ENCODE results near the gene ACAT2. TPM values are rescaled to one million over a fixed set of nuclear protein-coding genes. Genes with fewer than 3 reads are reported as not detected.
"Not testable (repeated sequence)": the region's sequence is repeated elsewhere in the genome, so short reads cannot be mapped to it uniquely, and the experiment has no call there.

ACAT2 gene
- total RNA-seq, 2 experiments from 2014 or later = 70.8 to 74.1 TPM

DNA sequence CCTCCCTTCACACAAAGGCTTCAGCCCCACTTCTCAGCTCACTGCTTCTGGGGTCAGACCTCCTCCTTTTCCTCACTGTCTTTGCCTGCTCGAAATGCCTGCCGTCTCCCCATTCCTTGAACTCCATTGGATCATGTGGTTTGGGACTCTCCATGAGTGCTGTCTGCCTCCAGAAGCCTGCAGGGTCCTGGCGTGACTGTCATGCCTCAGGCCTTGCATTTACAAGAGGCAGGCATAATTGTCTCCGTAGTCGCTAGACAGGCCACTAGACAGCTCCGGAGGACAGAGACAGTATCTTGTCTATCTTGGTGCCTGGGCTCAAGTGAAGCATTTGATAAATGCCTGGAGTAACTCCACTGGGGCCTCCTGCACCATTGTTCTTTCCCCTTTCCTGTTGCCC is 53.6 kb downstream of the ACAT2 start:
- ATAC-seq (no peak), DNase-seq (no peak)
- H3K27ac Mint-ChIP-seq = no peak overlapping the region
- peaks cover 12% of the 10 kb centered on the region for H3K4me1 Mint-ChIP-seq (ENCODE audit: low read depth)
- no peaks in the 10 kb centered on the region for H3K36me3 Mint-ChIP-seq (ENCODE audit: low read depth)
- CTCF ChIA-PET = interaction anchor here (1.5 kb wide), 1 partner anchor 48 kb away, joined by 3 read pairs; no protein-coding TSS in a partner anchor
- POLR2A ChIA-PET = no interaction called here
- no peaks in the 10 kb centered on the region for H3K27me3 Mint-ChIP-seq
- no peaks in the 10 kb centered on the region for H3K9me3 Mint-ChIP-seq
- intact Hi-C loops (cut with micrococcal nuclease) = no loop called here
- H3K4me3 Mint-ChIP-seq = no peak overlapping the region
- TF ChIP-seq, protein P1, sequence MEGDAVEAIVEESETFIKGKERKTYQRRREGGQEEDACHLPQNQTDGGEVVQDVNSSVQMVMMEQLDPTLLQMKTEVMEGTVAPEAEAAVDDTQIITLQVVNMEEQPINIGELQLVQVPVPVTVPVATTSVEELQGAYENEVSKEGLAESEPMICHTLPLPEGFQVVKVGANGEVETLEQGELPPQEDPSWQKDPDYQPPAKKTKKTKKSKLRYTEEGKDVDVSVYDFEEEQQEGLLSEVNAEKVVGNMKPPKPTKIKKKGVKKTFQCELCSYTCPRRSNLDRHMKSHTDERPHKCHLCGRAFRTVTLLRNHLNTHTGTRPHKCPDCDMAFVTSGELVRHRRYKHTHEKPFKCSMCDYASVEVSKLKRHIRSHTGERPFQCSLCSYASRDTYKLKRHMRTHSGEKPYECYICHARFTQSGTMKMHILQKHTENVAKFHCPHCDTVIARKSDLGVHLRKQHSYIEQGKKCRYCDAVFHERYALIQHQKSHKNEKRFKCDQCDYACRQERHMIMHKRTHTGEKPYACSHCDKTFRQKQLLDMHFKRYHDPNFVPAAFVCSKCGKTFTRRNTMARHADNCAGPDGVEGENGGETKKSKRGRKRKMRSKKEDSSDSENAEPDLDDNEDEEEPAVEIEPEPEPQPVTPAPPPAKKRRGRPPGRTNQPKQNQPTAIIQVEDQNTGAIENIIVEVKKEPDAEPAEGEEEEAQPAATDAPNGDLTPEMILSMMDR (IDR thresholded peaks at IDR 0.05) = no peak

DNA sequence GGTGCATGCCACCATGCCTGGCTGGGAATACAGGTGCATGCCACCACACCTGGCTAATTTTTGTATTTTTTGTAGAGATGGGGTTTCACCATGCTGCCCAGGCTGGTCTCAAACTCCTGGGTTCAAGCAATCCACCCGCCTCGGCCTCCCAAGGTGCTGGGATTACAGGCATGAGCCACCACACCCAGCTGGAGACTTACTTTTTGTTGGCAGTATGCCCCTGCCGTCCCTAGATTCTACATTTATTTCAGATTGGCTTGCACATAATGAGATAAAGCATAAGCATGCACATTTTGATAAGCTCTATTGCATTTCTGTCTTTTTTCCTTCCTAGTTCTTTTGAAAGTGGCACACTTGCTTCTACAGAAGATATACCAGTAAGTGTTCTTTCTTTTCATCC is 54.9 kb downstream of the ACAT2 start:
- H3K27ac Mint-ChIP-seq; H3K4me3 Mint-ChIP-seq; CTCF ChIA-PET; DNase-seq; ATAC-seq; POLR2A ChIA-PET; H3K9me3 Mint-ChIP-seq; H3K36me3 Mint-ChIP-seq (ENCODE audit: low read depth); H3K27me3 Mint-ChIP-seq; intact Hi-C loops (cut with micrococcal nuclease): not testable (repeated sequence)
- peaks cover 21% of the 10 kb centered on the region for H3K4me1 Mint-ChIP-seq (ENCODE audit: low read depth)

DNA sequence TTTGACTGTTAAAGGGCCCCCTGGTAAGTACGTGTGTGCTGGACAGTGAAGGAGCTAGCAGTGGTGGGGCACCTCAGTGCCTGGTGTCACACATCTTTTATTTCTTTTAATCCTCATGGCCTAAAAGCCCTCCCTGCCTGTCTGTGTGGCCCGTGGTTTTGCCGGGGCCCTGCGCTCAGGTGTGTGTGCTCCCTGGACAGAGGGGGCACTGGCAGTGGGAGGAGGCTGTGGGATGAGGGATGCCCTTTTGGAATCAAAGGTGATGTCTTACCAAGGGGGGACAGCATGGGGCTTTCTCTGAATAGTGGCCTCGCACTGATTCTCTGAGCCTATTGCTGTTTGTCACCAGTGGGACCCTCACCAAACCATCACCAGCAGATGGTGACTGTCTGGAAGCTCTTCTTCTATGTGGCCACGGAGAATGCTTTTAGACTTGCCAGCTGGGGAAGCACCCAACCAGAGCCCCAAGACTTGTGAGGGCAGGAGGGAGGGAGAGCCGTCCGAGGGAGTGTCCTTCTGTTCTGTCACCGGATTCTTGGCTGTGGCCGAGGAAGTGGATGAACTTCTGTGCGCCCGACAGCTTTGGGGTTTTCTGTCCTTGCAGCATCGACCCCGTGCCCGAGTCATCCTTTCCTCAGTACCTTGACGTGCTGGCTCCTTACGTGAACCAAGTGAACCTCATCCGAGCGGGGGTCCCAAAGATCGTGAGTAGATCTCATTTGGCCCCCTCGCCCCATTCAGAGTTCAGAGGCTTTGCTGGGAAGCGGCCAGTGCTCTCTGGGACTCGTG is 56.3 kb downstream of the ACAT2 start:
- ATAC-seq (no peak), DNase-seq (no peak)
- intact Hi-C loops (cut with micrococcal nuclease) = no loop called here
- no peaks in the 10 kb centered on the region for H3K9me3 Mint-ChIP-seq
- TF ChIP-seq, protein P1 (IDR thresholded peaks at IDR 0.05) = no peak
- no peaks in the 10 kb centered on the region for H3K27me3 Mint-ChIP-seq
- H3K36me3 Mint-ChIP-seq (ENCODE audit: low read depth) = no peaks in the 10 kb centered on the region
- POLR2A ChIA-PET = no interaction called here
- H3K4me1 Mint-ChIP-seq (ENCODE audit: low read depth) = peaks cover 21% of the 10 kb centered on the region
- no peak overlapping the region for H3K27ac Mint-ChIP-seq
- no peak overlapping the region for H3K4me3 Mint-ChIP-seq
- CTCF ChIA-PET = no interaction called here

DNA sequence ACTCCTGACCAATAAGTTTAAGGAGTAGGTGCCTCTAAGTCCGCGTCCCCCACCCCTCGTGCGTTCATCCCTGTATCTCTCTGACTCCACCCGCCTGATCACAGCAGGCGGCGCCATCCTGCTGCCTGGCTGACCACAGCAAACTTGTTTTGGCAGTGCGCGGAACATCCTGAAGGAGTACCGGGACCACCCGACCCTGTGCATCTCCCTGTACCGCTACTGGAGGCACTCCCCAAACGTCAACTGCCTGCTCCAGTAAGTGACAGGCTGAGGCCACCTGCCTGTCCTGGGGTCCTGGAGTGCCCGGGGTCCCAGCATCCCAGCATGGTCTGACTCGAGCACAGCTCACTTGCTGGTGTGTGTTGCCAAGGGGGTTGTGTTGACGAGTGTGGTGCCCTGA is 57.3 kb downstream of the ACAT2 start:
- intact Hi-C loops (cut with micrococcal nuclease) = no loop called here
- ATAC-seq = no peak
- H3K27ac Mint-ChIP-seq = no peak overlapping the region
- peaks cover 21% of the 10 kb centered on the region for H3K4me1 Mint-ChIP-seq (ENCODE audit: low read depth)
- ChIA-PET POLR2A (interaction anchor here (1.6 to 2.0 kb wide), 3 partner anchors 14 to 93 kb away, joined by 4 read pairs; partner anchors contain the start of gene TCP1), CTCF (interaction anchor here (1.6 kb wide), 1 partner anchor 28 kb away, joined by 3 read pairs; no protein-coding TSS in a partner anchor)
- H3K36me3 Mint-ChIP-seq (ENCODE audit: low read depth) = no peaks in the 10 kb centered on the region
- TF ChIP-seq, protein P1 (IDR thresholded peaks at IDR 0.05) = no peak
- no peak for DNase-seq
- H3K9me3 Mint-ChIP-seq = no peaks in the 10 kb centered on the region
- peak overlapping the region; percentile 51 for H3K4me3 Mint-ChIP-seq
- H3K27me3 Mint-ChIP-seq = no peaks in the 10 kb centered on the region

DNA sequence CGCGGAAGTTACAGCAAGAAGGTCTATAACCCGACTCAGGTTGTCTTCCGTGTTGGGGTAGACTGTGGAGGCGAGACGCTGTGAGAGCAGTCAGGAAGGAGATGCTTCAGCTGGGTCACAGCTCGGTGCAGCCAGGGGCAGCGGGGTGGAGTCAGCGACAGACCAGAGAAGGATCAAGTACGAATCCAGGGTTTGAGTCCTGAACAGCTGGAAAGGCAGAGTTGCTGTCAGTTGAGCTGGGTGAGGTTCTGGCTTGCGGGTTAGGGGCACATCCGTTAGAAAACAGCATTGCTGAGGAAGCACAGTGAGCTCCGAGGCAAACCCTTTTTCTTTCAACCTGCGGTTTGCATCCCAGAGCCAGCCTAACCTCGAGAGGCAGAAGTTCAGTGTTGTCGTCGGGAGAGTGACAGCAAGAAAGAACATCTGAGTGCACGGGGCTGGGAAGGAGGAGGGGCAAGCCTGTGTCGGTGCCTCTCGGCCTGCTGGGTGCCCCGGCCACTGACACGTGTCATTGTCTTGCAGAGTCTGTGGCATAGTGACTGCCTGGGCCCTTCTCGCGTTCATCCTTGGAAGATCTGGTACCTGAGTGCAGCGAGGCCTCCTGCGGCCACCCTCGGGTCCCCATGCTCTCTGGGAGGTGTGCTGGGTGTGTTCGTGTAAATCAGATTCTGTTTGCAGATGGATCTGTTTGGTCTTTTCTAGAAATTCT is 58.2 kb downstream of the ACAT2 start:
- H3K36me3 Mint-ChIP-seq (ENCODE audit: low read depth) = no peaks in the 10 kb centered on the region
- intact Hi-C loops (cut with micrococcal nuclease) = no loop called here

More for the DNA sequence above, 58.2 kb downstream of the ACAT2 start:
- POLR2A ChIA-PET = interaction anchor here (1.1 to 2.0 kb wide), 5 partner anchors 13 to 94 kb away, joined by 3 to 5 read pairs (median 4); partner anchors contain the start of gene TCP1
- DNase-seq (peak; percentile 60), ATAC-seq (peak; percentile 86)
- Mint-ChIP-seq H3K27ac (peak overlapping the region; percentile 69), H3K4me1 (ENCODE audit: low read depth) (peaks cover 21% of the 10 kb centered on the region), H3K27me3 (no peaks in the 10 kb centered on the region), H3K4me3 (peak overlapping the region; percentile 51), H3K9me3 (no peaks in the 10 kb centered on the region)
- TF ChIP-seq, protein P1 (IDR thresholded peaks at IDR 0.05) = no peak
- CTCF ChIA-PET = interaction anchor here (1.6 kb wide), 1 partner anchor 29 kb away, joined by 3 read pairs; no protein-coding TSS in a partner anchor
